ENCODE measurements around the gene EMILIN2.

EMILIN2 gene

GRCh38 chr18:2900684-2901422 is 54.0 kb downstream of the EMILIN2 start:
- no peak overlapping the region for H3K4me3 ChIP-seq (ENCODE audit: low read depth, low read length)
- DNase-seq (ENCODE audit: low read depth, low spot score) = no peak
- in situ Hi-C loops (cut with HindIII; ENCODE audit: low sequenced_read_pairs) = no loop called here
- no peak for TF ChIP-seq CTCF (IDR thresholded peaks at IDR 0.05; ENCODE audit: low read depth, low read length)

GRCh38 chr18:2901423-2901985 is 54.7 kb downstream of the EMILIN2 start:
- in situ Hi-C loops (cut with HindIII; ENCODE audit: low sequenced_read_pairs) = no loop called here
- H3K4me3 ChIP-seq (ENCODE audit: low read depth, low read length) = no peak overlapping the region
- peak; percentile 44 for DNase-seq (ENCODE audit: low read depth, low spot score)
- TF ChIP-seq CTCF (IDR thresholded peaks at IDR 0.05; ENCODE audit: low read depth, low read length) = no peak

- in situ Hi-C loops (cut with HindIII; ENCODE audit: low sequenced_read_pairs) = no loop called here
These were observed 55.5 kb downstream of the EMILIN2 start for GRCh38 chr18:2902327-2902726.

GRCh38 chr18:2903006-2903405 is 56.2 kb downstream of the EMILIN2 start:
- TF ChIP-seq CTCF (IDR thresholded peaks at IDR 0.05; ENCODE audit: low read depth, low read length) = no peak
- no peak overlapping the region for H3K4me3 ChIP-seq (ENCODE audit: low read depth, low read length)
- in situ Hi-C loops (cut with HindIII; ENCODE audit: low sequenced_read_pairs) = no loop called here
- peak; percentile 78 for DNase-seq (ENCODE audit: low read depth, low spot score)

More at GRCh38 chr18:2902327-2902726, 55.5 kb downstream of the EMILIN2 start:
- no peak overlapping the region for H3K4me3 ChIP-seq (ENCODE audit: low read depth, low read length)
- no peak for TF ChIP-seq CTCF (IDR thresholded peaks at IDR 0.05; ENCODE audit: low read depth, low read length)
- no peak for DNase-seq (ENCODE audit: low read depth, low spot score)

GRCh38 chr18:2905854-2906703 is 59.3 kb downstream of the EMILIN2 start:
- in situ Hi-C loops (cut with HindIII; ENCODE audit: low sequenced_read_pairs) = no loop called here
- TF ChIP-seq CTCF (IDR thresholded peaks at IDR 0.05; ENCODE audit: low read depth, low read length) = no peak
- H3K4me3 ChIP-seq (ENCODE audit: low read depth, low read length) = peak overlapping the region; percentile 49
- DNase-seq (ENCODE audit: low read depth, low spot score) = no peak

- peak; percentile 31 for TF ChIP-seq CTCF (IDR thresholded peaks at IDR 0.05; ENCODE audit: low read depth, low read length)
- no peak for DNase-seq (ENCODE audit: low read depth, low spot score)
- in situ Hi-C loops (cut with HindIII; ENCODE audit: low sequenced_read_pairs) = no loop called here
- H3K4me3 ChIP-seq (ENCODE audit: low read depth, low read length) = peak overlapping the region; percentile 49
These were observed 60.1 kb downstream of the EMILIN2 start for GRCh38 chr18:2906704-2907549.
